Glutamatergic neuron (in vitro differentiated cells): ENCODE measurements around the gene FOXRED2. TPM values are rescaled to one million over a fixed set of nuclear protein-coding genes. Genes with fewer than 3 reads are reported as not detected.
A peak's percentile ranks its signal among the peaks of the same experiment; 100 is the strongest.

ENCODE experiments used
- DNase-seq: peaks from one replicate; pipeline ENCODE4 v3.0.0; 2022
- H3K27ac Mint-ChIP-seq: one replicate; pipeline ENCODE4 v1.8.0; 2020; ENCODE audit warnings: mild to moderate bottlenecking, mixed read lengths, inconsistent platforms; ENCODE audit not compliant: unreplicated experiment
- H3K27me3 Mint-ChIP-seq: one replicate; pipeline ENCODE4 v1.8.0; 2020; ENCODE audit warnings: mild to moderate bottlenecking, moderate library complexity, mixed read lengths, inconsistent platforms; ENCODE audit not compliant: unreplicated experiment
- H3K36me3 Mint-ChIP-seq: one replicate; pipeline ENCODE4 v1.8.0; 2020; ENCODE audit warnings: mild to moderate bottlenecking, mixed read lengths, inconsistent platforms; ENCODE audit not compliant: unreplicated experiment
- H3K4me1 Mint-ChIP-seq: one replicate; pipeline ENCODE4 v1.8.0; 2020; ENCODE audit warnings: mild to moderate bottlenecking, low read depth, mixed read lengths, inconsistent platforms; ENCODE audit not compliant: unreplicated experiment
- H3K4me3 Mint-ChIP-seq: one replicate; pipeline ENCODE4 v1.8.0; 2020; ENCODE audit warnings: mild to moderate bottlenecking, mixed read lengths, inconsistent platforms; ENCODE audit not compliant: unreplicated experiment
- H3K9me3 Mint-ChIP-seq: one replicate; pipeline ENCODE4 v1.8.0; 2020; ENCODE audit warnings: mild to moderate bottlenecking, moderate library complexity, mixed read lengths, inconsistent platforms; ENCODE audit not compliant: unreplicated experiment
- CTCF ChIP-seq: fragments of 200-600 bp; sonication (generic); IDR thresholded peaks from one replicate; pipeline ENCODE4 v1.5.0; 2021; ENCODE audit not compliant: partially characterized antibody, unreplicated experiment
- total RNA-seq: library from RNA; stranded (reverse); fragmentation: NEBNext Ultra II Directional; extraction: Animal tissue kit (Norgen Biotek cat#: 25700); gene quantifications from one replicate; pipeline ENCODE4 v1.2.1, GENCODE V29; 2021; ENCODE audit not compliant: unreplicated experiment

The FOXRED2 gene
- total RNA-seq, 1 donor from 2014 or later: 41.6 TPM

- DNase-seq: no peak
- peaks cover 8% of the 10 kb centered on the region for H3K36me3 Mint-ChIP-seq
- H3K27ac Mint-ChIP-seq: no peak overlapping the region
- H3K4me3 Mint-ChIP-seq: no peak overlapping the region
- no peaks in the 10 kb centered on the region for H3K9me3 Mint-ChIP-seq
- no peak for TF ChIP-seq CTCF
- H3K27me3 Mint-ChIP-seq: no peaks in the 10 kb centered on the region
- no peaks in the 10 kb centered on the region for H3K4me1 Mint-ChIP-seq
These were observed 7.9 kb upstream of the FOXRED2 start for GRCh38 chr22:36514766-36515165.

- Mint-ChIP-seq H3K4me3 (no peak overlapping the region), H3K36me3 (peaks cover 8% of the 10 kb centered on the region), H3K9me3 (no peaks in the 10 kb centered on the region), H3K27me3 (no peaks in the 10 kb centered on the region), H3K27ac (no peak overlapping the region), H3K4me1 (no peaks in the 10 kb centered on the region)
- no peak for TF ChIP-seq CTCF
- DNase-seq: no peak
These were observed 6.2 kb upstream of the FOXRED2 start for GRCh38 chr22:36512991-36513390.

GRCh38 chr22:36512333-36512732 lies 5.5 kb upstream of the FOXRED2 start:
- DNase-seq: no peak
- peaks cover 4% of the 10 kb centered on the region for H3K4me1 Mint-ChIP-seq
- H3K4me3 Mint-ChIP-seq: no peak overlapping the region
- no peak for TF ChIP-seq CTCF
- H3K27ac Mint-ChIP-seq: no peak overlapping the region
- H3K9me3 Mint-ChIP-seq: no peaks in the 10 kb centered on the region
- H3K36me3 Mint-ChIP-seq: peaks cover 11% of the 10 kb centered on the region
- no peaks in the 10 kb centered on the region for H3K27me3 Mint-ChIP-seq

GRCh38 chr22:36510966-36511881 lies 4.4 kb upstream of the FOXRED2 start:
- peak; percentile 71 for DNase-seq
- Mint-ChIP-seq H3K9me3 (no peaks in the 10 kb centered on the region), H3K36me3 (peaks cover 13% of the 10 kb centered on the region), H3K4me3 (no peak overlapping the region), H3K4me1 (peaks cover 4% of the 10 kb centered on the region), H3K27me3 (no peaks in the 10 kb centered on the region), H3K27ac (no peak overlapping the region)
- peak; percentile 34 for TF ChIP-seq CTCF

GRCh38 chr22:36510384-36510783 lies 3.5 kb upstream of the FOXRED2 start:
- H3K36me3 Mint-ChIP-seq: peaks cover 6% of the 10 kb centered on the region
- H3K4me3 Mint-ChIP-seq: no peak overlapping the region
- H3K9me3 Mint-ChIP-seq: no peaks in the 10 kb centered on the region
- H3K27me3 Mint-ChIP-seq: no peaks in the 10 kb centered on the region
- H3K4me1 Mint-ChIP-seq: peaks cover 4% of the 10 kb centered on the region
- H3K27ac Mint-ChIP-seq: no peak overlapping the region
- TF ChIP-seq CTCF: no peak
- no peak for DNase-seq
